ENCODE results near the gene VPS13D.
"Not testable (repeated sequence)": the region's sequence is repeated elsewhere in the genome, so short reads cannot be mapped to it uniquely, and the experiment has no call there.

Gene VPS13D

DNA sequence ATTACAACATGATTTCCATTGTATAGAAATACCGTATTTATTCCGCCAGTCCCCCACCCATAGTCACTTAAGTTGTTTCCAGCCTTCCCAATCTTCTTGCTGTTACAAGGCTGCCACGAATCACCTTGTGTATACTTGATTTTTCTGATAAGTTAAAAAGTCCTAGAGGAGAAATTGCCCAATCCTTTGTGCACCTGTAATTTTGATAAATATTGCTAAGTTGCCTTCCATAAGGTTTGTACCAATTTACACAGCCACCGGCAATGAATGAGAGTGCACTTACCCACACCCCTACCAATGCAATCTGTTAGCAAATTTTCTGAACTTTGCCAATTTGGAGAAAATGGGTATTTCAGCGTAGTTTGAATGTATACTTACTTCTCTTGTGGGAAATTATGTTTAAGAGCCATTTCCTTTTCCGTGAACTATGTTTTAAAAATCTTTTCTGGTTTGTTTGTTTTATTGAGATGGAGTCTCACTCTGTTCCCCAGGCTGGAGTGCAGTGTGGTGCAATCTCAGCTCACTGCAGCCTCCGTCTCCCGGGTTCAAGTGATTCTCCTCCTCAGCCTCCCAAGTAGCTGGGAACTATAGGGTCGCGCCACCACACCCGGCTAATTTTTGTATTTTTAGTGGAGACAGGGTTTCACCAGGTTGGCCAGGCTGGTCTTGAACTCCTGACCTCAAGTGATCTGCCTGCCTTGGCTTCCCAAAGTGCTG, 300.8 kb downstream of the VPS13D start:
- H3K4me3 ChIP-seq (ENCODE audit: low read depth, low read length) = no peak overlapping the region

DNA sequence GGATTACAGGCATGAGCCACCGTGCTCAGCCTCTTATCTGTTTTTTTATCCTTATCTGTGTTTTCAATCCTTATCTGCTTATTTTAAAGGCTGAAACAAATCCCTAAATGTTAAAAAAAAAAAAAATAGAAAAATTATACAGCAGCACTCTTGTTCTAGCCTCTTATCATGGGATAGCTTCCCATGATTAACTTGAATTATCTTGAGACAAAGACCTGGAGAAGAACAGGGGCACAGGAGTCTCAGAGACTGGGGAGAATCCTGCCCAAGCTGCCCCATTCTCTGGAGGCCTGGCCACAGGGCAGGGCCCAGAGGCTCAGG, 301.3 kb downstream of the VPS13D start:
- no peak overlapping the region for H3K4me3 ChIP-seq (ENCODE audit: low read depth, low read length)

DNA sequence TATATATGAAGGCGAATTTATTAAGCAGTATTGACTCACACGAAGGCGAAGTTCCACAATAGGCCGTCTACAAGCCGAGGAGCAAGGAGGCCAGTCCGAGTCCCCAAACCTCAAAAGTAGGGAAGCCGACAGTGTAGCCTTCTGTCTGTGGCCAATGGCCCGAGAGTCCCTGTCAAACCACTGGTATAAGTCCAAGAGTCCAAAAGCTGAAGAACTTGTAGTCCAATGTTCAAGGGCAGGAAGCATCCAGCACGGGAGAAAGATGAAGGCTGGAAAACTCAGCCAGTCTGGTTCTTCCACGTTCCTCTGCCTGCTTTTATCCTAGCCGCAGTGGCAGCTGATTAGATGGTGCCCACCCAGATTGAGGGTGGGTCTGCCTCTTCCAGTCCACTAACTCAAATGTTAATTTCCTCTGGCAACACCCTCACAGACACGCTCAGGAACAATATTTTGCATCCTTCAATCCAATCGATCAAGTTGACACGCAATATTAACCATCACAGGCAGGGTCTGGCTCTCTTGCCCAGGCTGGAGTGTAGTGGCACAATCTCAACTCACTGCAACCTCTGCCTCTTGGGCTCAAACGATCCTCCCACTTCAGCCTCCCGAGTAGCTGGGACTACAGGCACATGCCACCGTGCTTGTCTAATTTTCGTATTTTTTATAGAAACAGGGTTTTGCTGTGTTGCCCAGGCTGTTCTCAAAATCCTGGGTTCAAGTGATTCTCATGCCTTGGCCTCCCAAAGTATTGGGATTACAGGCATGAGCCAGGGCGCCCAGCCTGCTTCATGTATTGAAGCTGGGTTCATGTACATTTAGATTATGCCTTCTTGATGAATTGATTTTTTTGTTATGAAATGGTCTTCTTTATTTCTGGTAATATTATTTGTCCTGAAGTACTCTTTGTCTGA, 302.8 kb downstream of the VPS13D start:
- no peak overlapping the region for H3K4me3 ChIP-seq (ENCODE audit: low read depth, low read length)

DNA sequence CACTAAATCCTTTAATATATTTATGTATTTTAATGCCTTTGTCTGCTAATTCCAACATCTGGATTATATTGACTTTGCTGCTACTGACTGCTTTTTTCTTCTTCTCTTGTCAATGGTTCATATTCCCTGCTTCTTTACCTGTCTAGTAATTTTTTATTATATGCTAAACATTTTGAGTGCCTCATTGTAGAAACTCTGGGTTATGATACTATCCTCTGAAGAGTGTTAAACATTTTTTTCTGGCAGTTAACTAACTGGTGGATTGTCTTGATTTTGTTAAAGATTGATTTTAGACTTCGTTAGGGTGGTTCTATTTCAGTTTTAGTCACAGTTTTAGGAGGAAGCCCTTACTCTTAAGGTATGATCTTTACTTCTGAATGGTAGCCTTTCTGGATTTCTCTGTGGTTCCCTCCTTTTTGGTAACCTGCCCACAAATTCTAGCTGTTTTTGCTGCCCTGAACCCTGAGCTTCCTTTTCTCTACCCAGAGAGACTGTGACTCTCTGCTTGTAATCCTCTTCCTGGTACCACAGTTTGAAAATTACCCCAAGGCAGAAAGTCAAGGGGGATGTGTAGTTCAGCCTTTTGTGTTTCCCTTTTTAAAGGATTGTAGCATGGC, 306.3 kb downstream of the VPS13D start:
- no peak overlapping the region for H3K4me3 ChIP-seq (ENCODE audit: low read depth, low read length)

DNA sequence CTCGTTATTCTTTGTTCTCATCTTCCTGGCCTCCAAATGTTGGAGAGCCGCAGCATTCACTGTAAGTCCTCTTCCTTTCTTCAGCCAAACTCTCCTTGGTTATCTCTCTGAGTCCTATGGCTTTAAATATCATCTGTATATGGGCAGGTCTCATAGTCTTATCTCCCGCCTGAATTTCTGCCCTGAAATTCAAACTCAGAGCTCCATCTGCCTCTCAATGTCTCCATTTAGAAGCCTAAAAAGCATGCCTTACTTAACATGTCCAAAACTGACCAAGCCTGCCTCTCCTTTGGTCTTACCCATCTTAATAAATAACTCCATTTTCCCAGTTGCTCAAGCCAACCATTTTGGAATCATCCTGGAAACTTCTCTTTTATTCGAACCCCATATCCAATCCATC, 307.5 kb downstream of the VPS13D start:
- no peak overlapping the region for H3K4me3 ChIP-seq (ENCODE audit: low read depth, low read length)

DNA sequence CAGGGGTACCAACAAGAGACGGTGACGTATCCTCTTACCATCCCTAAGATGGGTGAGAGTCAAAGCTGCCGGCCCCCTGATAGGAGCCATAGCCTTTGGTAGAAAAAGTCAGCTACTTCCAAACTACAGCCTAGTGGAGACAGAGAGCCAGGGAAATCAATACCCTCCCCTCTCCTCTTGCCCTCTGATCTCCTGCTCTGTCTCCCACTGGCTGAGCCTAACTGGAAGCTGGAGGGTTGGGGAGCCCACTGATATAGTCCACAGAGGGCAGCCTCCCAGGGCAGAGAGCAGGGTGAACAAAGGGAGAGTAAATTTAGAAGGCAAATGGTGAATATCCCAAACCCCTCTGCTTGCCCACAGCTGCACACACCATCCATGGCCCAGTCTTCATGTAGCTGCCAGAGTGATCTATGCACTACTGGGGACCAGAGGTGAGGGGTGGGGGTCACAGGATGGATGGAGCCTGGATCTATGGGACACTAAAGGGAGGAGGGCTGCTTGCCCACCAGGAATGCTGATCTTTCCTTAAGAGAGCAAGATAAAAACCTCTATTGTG, 308.2 kb downstream of the VPS13D start:
- no peak overlapping the region for H3K4me3 ChIP-seq (ENCODE audit: low read depth, low read length)

DNA sequence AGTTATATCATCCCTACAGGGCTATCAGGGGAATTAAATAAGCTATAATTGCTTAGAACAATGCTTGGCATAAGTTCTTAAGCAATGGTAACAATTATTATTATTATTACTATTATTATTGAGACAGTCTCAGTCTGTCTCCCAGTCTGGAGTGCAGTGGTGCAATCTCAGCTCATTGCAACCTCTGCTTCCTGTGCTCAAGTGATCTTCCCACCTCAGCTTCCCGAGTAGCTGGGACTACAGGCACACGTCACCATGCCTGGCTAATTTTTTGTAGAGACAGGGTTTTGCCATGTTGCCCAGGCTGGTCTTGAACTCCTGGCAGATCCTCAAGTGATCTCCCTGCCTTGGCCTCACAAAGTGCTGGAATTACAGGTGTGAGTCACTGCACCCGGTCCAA, 308.7 kb downstream of the VPS13D start:
- not testable (repeated sequence) for H3K4me3 ChIP-seq (ENCODE audit: low read depth, low read length)

DNA sequence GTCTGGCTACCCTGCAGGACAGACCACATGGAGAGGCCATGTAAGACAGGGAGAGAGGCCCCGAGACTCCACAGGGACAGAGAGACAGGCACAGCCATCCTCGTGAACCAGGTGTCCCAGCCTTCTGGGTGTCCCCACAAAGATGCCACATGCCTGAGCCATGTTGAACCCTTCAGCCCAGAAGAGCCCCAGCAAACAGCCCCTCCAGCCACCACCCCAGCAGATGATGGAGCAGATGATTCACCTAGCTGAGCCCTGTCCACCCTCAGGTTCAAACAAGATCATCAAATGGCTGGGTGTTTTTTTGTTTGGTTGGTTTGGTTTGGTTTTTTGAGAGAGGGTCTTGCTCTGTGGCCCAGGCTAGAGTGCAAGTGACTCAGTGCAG, 309.5 kb downstream of the VPS13D start:
- H3K4me3 ChIP-seq (ENCODE audit: low read depth, low read length) = no peak overlapping the region

DNA sequence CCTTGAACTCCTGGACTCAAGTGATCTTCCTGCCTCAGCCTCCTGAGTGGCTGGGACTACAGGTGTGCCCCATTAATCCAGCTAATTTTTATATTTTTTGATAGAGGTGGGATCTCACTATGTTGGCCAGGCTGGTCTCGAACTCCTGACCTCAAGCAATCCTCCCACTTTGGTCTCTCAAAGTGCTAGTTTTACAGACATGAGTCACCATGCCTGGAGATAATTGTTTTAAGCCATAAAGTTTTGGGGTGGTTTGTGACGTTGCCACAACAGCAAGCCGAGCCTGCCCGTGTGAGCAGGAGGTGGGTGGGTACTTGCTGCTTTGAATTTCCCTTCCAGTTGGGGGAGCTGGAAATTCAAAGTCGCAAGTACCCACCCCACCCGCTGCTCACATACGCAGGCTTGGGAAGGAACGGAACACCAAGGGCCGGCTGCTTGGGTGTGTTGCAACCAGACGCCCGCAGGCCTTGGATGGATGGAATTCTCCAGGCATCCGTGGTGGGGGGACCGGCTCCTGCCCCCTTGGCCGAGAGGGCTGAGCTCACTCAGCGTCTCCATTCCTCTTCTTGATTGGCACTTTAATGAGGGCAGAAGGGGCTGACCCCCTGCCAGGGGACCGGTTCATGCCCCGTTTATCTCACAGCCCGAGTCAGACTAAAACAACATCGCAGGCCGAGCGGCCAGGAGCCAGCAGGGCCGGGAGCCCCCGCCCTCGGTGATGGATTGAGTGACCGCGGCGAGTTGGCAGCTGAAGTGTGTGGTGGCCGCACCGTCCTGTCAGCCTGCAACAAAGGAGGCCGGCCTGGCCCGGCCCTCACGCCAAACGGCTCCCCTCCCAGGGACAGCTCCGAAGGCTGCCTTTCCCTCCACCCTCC, 310.1 kb downstream of the VPS13D start:
- no peak overlapping the region for H3K4me3 ChIP-seq (ENCODE audit: low read depth, low read length)

DNA sequence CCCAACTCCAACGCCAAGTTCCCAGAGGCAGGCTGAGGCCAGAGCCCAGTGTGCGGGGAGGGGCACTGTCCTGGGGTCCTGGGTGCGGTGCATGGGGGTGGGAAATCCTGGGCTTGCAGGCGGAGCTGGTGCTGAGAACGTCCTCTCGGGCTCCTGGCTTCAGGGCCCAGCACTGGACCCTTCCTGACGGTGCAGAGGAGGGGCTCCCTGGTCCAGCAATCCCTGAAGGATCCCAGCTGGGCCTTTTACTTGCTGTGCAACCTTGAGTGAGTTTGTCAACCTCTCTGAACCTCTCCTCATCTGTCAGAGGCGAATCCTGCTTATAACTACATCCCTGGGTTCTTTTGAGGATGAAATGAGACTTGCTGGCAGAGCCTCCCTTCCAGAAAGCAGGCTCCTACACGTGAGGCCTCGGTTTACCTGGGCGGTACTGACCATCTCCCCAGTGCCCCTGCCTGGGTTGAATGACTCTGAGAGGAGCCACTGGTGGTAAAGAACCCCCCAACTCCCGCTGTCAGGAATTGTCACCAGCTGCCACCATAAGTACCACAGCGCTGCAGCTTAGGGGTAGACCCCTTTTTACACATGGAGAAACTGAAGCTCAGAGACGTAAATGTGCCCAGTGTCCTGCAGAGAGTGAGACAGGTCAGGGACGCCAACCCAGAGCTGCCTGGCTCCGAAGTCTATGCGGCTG, 310.9 kb downstream of the VPS13D start:
- no peak overlapping the region for H3K4me3 ChIP-seq (ENCODE audit: low read depth, low read length)

DNA sequence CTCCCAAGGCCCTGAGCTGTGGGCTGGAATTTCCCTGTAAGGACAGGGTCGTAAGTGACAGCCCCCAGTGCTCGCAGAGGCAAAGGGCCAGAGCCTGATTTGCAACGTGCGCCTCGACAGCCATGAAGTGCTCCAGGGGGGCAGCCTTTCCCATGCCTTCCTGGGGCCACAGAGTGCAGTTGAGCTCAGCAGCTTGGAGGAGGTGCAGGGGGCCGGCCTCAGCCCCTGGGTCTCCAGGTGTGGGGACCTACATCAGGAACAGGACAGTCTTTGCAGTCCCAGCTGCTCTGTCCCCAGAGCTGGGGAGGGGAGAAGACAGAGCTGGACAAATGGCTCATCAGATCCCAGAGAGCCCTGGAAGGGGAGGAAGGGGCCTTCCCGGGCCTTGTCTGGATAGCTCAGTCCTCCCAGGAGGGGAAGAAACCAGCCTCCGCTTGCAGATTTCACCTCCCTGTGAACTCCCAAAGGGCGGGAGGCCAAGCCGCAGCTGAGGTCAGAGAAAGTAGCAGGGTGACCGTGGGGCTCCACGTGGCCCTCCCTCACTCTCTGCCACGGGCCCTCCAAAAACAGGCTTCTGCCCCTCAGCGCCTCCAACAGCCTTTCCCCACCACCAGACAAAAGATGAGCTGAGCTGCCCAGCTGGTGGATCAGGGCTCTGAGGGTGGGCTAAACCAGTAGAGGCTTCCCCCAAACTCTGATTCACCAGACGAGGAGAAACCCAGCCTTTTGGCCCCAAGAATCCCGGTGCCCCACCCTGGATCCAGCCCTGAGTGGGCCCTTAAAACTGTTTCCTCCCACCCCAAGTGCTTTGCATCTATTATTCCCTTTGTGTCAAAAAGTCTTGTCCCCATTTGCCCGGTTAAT, 311.7 kb downstream of the VPS13D start:
- H3K4me3 ChIP-seq (ENCODE audit: low read depth, low read length) = no peak overlapping the region

DNA sequence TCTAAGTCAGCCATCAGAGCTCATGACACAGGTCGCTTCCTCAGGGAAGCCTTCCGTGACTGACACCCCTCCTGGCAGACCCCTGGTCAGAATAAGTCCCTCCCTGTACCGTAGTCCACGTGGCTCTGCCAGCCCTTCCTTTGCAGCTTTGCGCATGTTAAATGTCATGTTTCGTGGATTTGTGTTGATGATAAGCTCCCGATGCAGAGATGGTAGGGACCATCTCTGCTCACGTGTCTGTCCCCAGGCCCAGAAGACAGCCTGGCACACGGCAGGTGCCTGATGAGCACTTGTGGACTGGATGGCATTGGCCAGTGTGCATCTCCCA, 312.3 kb downstream of the VPS13D start:
- no peak overlapping the region for H3K4me3 ChIP-seq (ENCODE audit: low read depth, low read length)

DNA sequence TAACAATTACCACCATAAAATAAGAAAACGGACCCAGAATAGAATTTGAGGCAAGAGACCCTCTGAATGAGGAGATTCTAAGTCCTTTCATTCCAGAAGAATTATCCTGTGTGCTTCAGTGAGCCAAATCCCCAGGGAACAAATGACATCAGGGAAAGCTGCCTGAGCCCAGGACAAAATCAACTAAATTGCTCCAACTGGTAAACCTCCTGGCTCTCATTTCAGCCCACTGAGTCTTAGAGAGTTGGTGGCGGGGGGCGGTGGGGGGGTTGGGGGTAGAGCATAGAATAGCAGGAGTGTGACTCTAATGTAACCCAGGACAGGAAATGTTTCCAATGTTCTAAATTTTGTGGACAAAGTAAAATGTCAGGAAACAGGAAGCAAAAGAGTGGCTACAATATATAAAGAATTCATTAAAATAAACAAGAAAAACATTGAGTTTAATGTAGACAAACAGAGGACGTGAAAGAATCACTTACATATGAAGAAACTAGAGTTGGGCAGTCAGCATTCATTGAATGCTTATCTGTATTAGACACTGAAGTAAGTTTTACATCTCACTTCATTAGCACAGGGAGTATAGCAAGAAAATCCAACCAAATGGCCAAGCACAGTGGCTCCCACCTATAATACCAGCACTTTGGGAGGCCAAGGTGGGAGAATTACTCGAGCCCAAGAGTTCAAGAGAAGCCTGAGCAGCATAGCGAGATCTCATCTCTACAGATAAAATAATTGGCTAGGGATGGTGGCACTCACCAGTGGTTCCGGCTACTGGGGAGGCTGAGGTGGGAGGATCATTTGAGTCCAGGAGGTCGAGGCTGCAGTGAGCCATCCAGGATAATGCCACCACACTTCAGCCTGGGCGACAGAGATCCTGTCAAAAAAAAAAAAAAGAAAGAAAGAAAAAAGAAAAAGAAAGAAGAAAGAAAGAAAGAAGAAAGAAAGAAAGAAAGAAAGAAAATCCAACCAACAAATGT, 313.1 kb downstream of the VPS13D start:
- no peak overlapping the region for H3K4me3 ChIP-seq (ENCODE audit: low read depth, low read length)

DNA sequence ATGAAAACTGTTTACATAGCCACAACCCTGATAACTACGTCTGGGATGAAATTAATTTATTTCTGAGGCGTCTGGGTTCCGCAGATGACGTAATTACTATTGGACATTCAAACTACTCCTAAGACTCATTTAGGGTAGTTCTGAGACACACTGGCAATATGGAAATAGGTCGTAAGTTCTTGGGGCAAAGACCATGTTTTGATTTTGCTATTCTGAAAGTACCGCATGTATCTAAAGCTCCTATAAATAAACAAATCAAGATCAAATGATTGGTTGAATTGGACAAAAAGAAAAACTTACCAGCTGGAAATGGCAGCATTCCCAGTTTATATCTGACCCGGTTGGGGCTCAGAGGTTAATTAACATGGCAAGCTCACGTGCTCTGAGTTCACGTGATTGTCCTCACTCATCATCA, 313.9 kb downstream of the VPS13D start:
- H3K4me3 ChIP-seq (ENCODE audit: low read depth, low read length) = no peak overlapping the region

DNA sequence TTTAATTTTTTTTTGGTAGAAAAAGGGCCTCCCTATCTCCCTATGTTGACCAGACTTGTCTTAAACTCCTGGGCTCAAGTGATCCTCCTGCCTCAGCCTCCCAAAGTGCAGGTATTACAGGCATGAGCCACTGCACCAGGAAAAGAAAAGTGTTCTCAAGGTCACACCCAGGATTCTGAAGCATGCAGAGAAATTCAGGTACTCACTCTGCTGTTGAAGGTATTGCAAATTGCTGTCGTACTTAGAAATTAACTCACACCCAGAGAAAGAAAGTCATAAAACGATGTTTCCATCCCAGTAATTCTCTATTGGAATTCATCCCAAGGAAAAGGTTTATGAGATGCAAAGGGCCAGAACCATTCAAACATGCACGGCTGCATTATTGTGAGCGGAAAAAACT, 314.5 kb downstream of the VPS13D start:
- H3K4me3 ChIP-seq (ENCODE audit: low read depth, low read length) = no peak overlapping the region

DNA sequence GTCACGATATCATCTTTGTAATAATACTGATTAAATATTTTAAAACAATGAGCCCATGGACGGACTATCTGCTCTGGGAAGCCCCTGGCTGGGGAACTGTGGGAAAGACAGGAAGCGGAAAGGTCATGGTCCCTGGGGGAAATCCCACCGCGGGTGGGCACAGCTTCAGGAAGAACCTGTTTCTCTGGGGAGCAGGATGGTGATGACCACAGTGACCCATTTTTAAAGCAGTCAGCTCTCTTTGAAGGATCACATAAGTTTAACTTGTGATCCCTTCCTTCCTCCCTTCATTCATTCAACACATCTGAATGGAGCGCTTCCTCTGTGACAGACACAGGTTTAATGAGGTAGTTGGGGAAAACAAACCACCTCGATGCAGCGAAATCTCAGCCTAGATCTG, 315.2 kb downstream of the VPS13D start:
- no peak overlapping the region for H3K4me3 ChIP-seq (ENCODE audit: low read depth, low read length)

DNA sequence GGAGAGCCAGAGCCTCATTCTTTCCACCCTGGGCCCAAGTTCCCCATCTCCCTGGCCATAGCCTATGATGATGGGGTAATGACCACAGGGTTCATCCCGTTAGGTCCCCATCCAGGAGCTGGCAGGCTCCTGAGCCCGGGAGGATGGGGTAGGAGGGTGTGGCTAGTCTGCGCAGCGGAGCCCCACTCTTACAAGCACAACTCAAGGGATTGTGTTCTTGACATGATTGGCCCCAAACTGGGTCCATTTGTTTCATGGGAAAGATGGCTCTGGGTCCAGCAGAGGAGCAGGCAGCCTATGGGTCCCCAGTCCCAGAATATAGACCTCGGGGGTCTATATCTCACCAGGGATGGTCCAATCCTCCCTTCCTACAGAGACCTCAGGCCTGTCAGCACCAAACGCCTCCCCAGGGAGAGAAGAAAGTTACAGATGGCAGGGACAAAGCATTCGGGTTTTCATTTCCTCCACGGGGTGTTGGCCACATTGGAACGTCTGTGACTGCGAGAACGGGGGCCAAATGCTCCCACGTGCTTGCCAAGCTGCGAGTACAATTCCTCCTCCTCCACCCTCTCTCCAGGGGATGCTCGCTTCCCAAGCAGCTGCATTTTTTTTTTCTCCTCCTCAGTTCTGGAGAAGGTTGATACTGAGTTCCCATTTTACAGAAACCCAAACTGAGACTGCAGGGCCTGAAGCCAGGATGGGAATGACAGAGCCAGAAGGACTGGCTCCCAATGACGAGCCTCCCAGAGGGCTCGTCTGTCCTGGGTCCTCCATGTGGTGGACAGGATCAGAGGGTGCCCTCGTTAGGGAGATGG, 317.1 kb downstream of the VPS13D start:
- H3K4me3 ChIP-seq (ENCODE audit: low read depth, low read length) = no peak overlapping the region
